Measurements from ENCODE around the gene BACH2. TPM values are rescaled to one million over a fixed set of nuclear protein-coding genes. Genes with fewer than 3 reads are reported as not detected.

BACH2 gene
- total and polyA plus RNA-seq, 8 donors: 0.19 to 10.8 (median 1.4) TPM; not detected in 1

GRCh38 chr6:90095788-90096187 is 200.9 kb downstream of the BACH2 start:
- Histone ChIP-seq H3K9me3 (no peaks in the 10 kb centered on the region), H3K36me3 (no peaks in the 10 kb centered on the region), H3K4me1 (peaks cover 0 to 17% (median 3%) of the 10 kb centered on the region in 4 donors), H3K4me3 (no peak overlapping the region), H3K27me3 (no peaks in the 10 kb centered on the region), H3K27ac (no peak overlapping the region)
- DNase-seq: no peak
- no peak for TF ChIP-seq POLR2AphosphoS5 (IDR thresholded peaks at IDR 0.05)
- no peak for TF ChIP-seq CTCF (IDR thresholded peaks at IDR 0.05)
- no peak for TF ChIP-seq EP300 (IDR thresholded peaks at IDR 0.05)
- TF ChIP-seq POLR2A (IDR thresholded peaks at IDR 0.05): no peak
- 72 to 85% (median 83%) methylated on average over 3 of the region's 3 CpGs for WGBS, 5 donors
- intact Hi-C loops (cut with DNase I; ENCODE audit: low total_unique reads): no loop called here

GRCh38 chr6:90095145-90095544 is 201.5 kb downstream of the BACH2 start:
- Histone ChIP-seq H3K27ac (no peak overlapping the region), H3K36me3 (no peaks in the 10 kb centered on the region), H3K4me3 (no peak overlapping the region), H3K9me3 (no peaks in the 10 kb centered on the region), H3K27me3 (no peaks in the 10 kb centered on the region), H3K4me1 (peaks cover 0 to 17% (median 3%) of the 10 kb centered on the region in 4 donors)
- 83 to 90% (median 86%) methylated on average over 2 of the region's 2 CpGs for WGBS, 5 donors
- no peak for DNase-seq
- TF ChIP-seq CTCF (IDR thresholded peaks at IDR 0.05) (no peak), EP300 (IDR thresholded peaks at IDR 0.05) (no peak), POLR2A (IDR thresholded peaks at IDR 0.05) (no peak), POLR2AphosphoS5 (IDR thresholded peaks at IDR 0.05) (no peak)
- intact Hi-C loops (cut with DNase I; ENCODE audit: low total_unique reads): no loop called here

- intact Hi-C loops (cut with DNase I; ENCODE audit: low total_unique reads): no loop called here
- Histone ChIP-seq H3K36me3 (no peaks in the 10 kb centered on the region), H3K27me3 (no peaks in the 10 kb centered on the region), H3K4me3 (no peak overlapping the region), H3K27ac (no peak overlapping the region), H3K9me3 (no peaks in the 10 kb centered on the region), H3K4me1 (peaks cover 0 to 17% (median 3%) of the 10 kb centered on the region in 4 donors)
- no peak for DNase-seq
- WGBS, 5 donors: 79 to 98% (median 93%) methylated on average over 3 of the region's 3 CpGs
- no peak for TF ChIP-seq EP300 (IDR thresholded peaks at IDR 0.05)
- no peak for TF ChIP-seq POLR2A (IDR thresholded peaks at IDR 0.05)
- no peak for TF ChIP-seq POLR2AphosphoS5 (IDR thresholded peaks at IDR 0.05)
- no peak for TF ChIP-seq CTCF (IDR thresholded peaks at IDR 0.05)
Observed at GRCh38 chr6:90093558-90094073, 203.0 kb downstream of the BACH2 start.

- 79 to 93% (median 86%) methylated on average over 2 of the region's 2 CpGs for WGBS, 5 donors
- H3K27me3 ChIP-seq: no peaks in the 10 kb centered on the region
- H3K4me1 ChIP-seq: peaks cover 0 to 10% (median 0%) of the 10 kb centered on the region in 4 donors
- TF ChIP-seq EP300 (IDR thresholded peaks at IDR 0.05) (no peak), POLR2A (IDR thresholded peaks at IDR 0.05) (no peak), POLR2AphosphoS5 (IDR thresholded peaks at IDR 0.05) (no peak), CTCF (IDR thresholded peaks at IDR 0.05) (no peak)
- DNase-seq: no peak
- H3K4me3 ChIP-seq: no peak overlapping the region
- intact Hi-C loops (cut with DNase I; ENCODE audit: low total_unique reads): no loop called here
- H3K27ac ChIP-seq: no peak overlapping the region
- no peaks in the 10 kb centered on the region for H3K9me3 ChIP-seq
- no peaks in the 10 kb centered on the region for H3K36me3 ChIP-seq
Observed at GRCh38 chr6:90090866-90091265, 205.8 kb downstream of the BACH2 start.

Data from stomach (tissue), 9 donors.